MCF 10A (cell line): Measurements from ENCODE around the gene DPPA2. TPM values are rescaled to one million over a fixed set of nuclear protein-coding genes. Genes with fewer than 3 reads are reported as not detected.

Experiments used
- BruUV-seq: library from RNA; stranded (reverse); fragments of 400-500 nt; replicated peaks from 2 replicates; lab custom pipeline; 2021; lab: Mats Ljungman, UMichigan
- CTCF ChIA-PET: fragments of 300-600 bp; sonication (Branson Sonifier 250); formaldehyde crosslinking; extraction: SDS; loops from one replicate; lab custom pipeline; 2021; ENCODE audit warnings: antibody characterized with exemption, inconsistent platforms; lab: Yijun Ruan, JAX
- POLR2A ChIA-PET: fragments of 300-600, 350-650 bp; sonication (Branson Sonifier 250); formaldehyde crosslinking; extraction: SDS; loops from one replicate; lab custom pipeline; 2020; ENCODE audit warnings: antibody characterized with exemption, inconsistent platforms; lab: Yijun Ruan, JAX
- DNase-seq: peaks from one replicate; pipeline ENCODE4 v3.0.0-alpha.2; 2018; ENCODE audit not compliant: unreplicated experiment
- H3K27ac Mint-ChIP-seq: one replicate; pipeline ENCODE4 v1.8.0; 2022; ENCODE audit warnings: mild to moderate bottlenecking, low read depth, mixed read lengths; ENCODE audit not compliant: unreplicated experiment
- H3K27me3 Mint-ChIP-seq: one replicate; pipeline ENCODE4 v1.8.0; 2022; ENCODE audit warnings: mixed read lengths; ENCODE audit not compliant: insufficient read depth, unreplicated experiment
- H3K36me3 Mint-ChIP-seq: one replicate; pipeline ENCODE4 v1.8.0; 2022; ENCODE audit warnings: mild to moderate bottlenecking, moderate library complexity, mixed read lengths; ENCODE audit not compliant: insufficient read depth, unreplicated experiment
- H3K4me1 Mint-ChIP-seq: one replicate; pipeline ENCODE4 v1.8.0; 2022; ENCODE audit warnings: mixed read lengths; ENCODE audit not compliant: insufficient read depth, unreplicated experiment
- H3K4me3 Mint-ChIP-seq: one replicate; pipeline ENCODE4 v1.8.0; 2022; ENCODE audit warnings: mild to moderate bottlenecking, moderate library complexity, mixed read lengths; ENCODE audit not compliant: unreplicated experiment
- H3K9me3 Mint-ChIP-seq: one replicate; pipeline ENCODE4 v1.8.0; 2022; ENCODE audit warnings: mixed read lengths; ENCODE audit not compliant: unreplicated experiment
- CTCF ChIP-seq: fragments of 200-600 bp; IDR thresholded peaks from one replicate; pipeline ENCODE4 v1.8.0; 2022; ENCODE audit warnings: antibody characterized with exemption, mild to moderate bottlenecking; ENCODE audit not compliant: unreplicated experiment
- intact Hi-C: fragments of 100-400 bp; cut with micrococcal nuclease; formaldehyde crosslinking; loops from 2 replicates; pipeline ENCODE4 v1.14.1; 2022
- total RNA-seq: library from RNA; stranded (reverse); gene quantifications from 2 replicates; pipeline ENCODE4 v1.2.3, GENCODE V29; 2022

DPPA2 gene
- total RNA-seq, 1 experiment from 2014 or later: not detected

- Mint-ChIP-seq H3K9me3 (no peaks in the 10 kb centered on the region), H3K27ac (no peak overlapping the region), H3K36me3 (no peaks in the 10 kb centered on the region), H3K4me1 (no peaks in the 10 kb centered on the region), H3K27me3 (no peaks in the 10 kb centered on the region), H3K4me3 (no peak overlapping the region)
- no TSS peak for BruUV-seq
- ChIA-PET CTCF (interaction anchor here (0.5 to 0.6 kb wide), 3 partner anchors 38 to 988 kb away, joined by 3 to 4 read pairs (median 3); no protein-coding TSS in a partner anchor), POLR2A (no interaction called here)
- intact Hi-C loops: no loop called here
- DNase-seq: no peak
- no peak for TF ChIP-seq CTCF
Observed at GRCh38 chr3:109325109-109325508, 8.8 kb upstream of the DPPA2 start.

- no peak for DNase-seq
- no TSS peak for BruUV-seq
- POLR2A ChIA-PET: no interaction called here
- H3K36me3 Mint-ChIP-seq: no peaks in the 10 kb centered on the region
- no peak overlapping the region for H3K4me3 Mint-ChIP-seq
- no peak overlapping the region for H3K27ac Mint-ChIP-seq
- CTCF ChIA-PET: no interaction called here
- intact Hi-C loops: no loop called here
- H3K4me1 Mint-ChIP-seq: no peaks in the 10 kb centered on the region
- H3K9me3 Mint-ChIP-seq: no peaks in the 10 kb centered on the region
- TF ChIP-seq CTCF: no peak
- H3K27me3 Mint-ChIP-seq: no peaks in the 10 kb centered on the region
Observed at GRCh38 chr3:109313061-109313460, 3.3 kb downstream of the DPPA2 start.

DNA sequence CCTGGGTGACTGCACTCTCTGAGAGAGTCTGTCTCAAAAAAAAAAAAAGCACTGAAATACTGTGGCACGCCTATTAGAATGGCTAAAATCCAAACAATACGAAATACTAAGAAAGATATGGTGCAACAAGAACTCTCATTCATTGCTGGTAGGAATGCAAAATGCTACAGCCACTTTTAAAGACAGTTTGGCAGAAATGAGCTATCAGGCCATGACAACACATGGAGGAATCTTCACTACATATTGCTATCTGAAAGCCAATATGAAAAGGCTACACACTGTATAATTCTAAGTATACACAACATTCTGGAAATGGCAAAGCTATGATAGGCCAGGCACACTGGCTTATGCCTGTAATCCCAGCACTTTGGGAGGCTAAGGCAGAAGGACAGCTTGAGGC, 18.8 kb downstream of the DPPA2 start:
- intact Hi-C loops: no loop called here
- POLR2A ChIA-PET: no interaction called here
- Mint-ChIP-seq H3K4me3 (no peak overlapping the region), H3K27ac (no peak overlapping the region), H3K9me3 (peaks cover 9% of the 10 kb centered on the region), H3K4me1 (no peaks in the 10 kb centered on the region), H3K36me3 (no peaks in the 10 kb centered on the region), H3K27me3 (no peaks in the 10 kb centered on the region)
- no peak for DNase-seq
- CTCF ChIA-PET: interaction anchor here (0.8 to 1.3 kb wide), 3 partner anchors 22 to 215 kb away, joined by 3 to 4 read pairs (median 3); no protein-coding TSS in a partner anchor
- no peak for TF ChIP-seq CTCF
- BruUV-seq: no TSS peak

GRCh38 chr3:109284071-109284470, 32.2 kb downstream of the DPPA2 start:
- H3K36me3 Mint-ChIP-seq: no peaks in the 10 kb centered on the region
- intact Hi-C loops: no loop called here
- no peak for DNase-seq
- no peak for TF ChIP-seq CTCF
- no peaks in the 10 kb centered on the region for H3K27me3 Mint-ChIP-seq
- POLR2A ChIA-PET: interaction anchor here (0.6 to 0.9 kb wide), 2 partner anchors 11 to 1046 kb away, joined by 3 to 4 read pairs; no protein-coding TSS in a partner anchor
- no peak overlapping the region for H3K27ac Mint-ChIP-seq
- CTCF ChIA-PET: interaction anchor here (0.6 to 1.9 kb wide), 3 partner anchors 9 to 114 kb away, joined by 3 to 8 read pairs (median 6); no protein-coding TSS in a partner anchor
- H3K4me1 Mint-ChIP-seq: peaks cover 5% of the 10 kb centered on the region
- BruUV-seq: no TSS peak
- H3K9me3 Mint-ChIP-seq: no peaks in the 10 kb centered on the region
- no peak overlapping the region for H3K4me3 Mint-ChIP-seq
